Measurements from ENCODE around the gene TMEM163. TPM values are rescaled to one million over a fixed set of nuclear protein-coding genes. Genes with fewer than 3 reads are reported as not detected.

Gene TMEM163
- total RNA-seq, 1 experiment from 2014 or later = 0.12 TPM

DNA sequence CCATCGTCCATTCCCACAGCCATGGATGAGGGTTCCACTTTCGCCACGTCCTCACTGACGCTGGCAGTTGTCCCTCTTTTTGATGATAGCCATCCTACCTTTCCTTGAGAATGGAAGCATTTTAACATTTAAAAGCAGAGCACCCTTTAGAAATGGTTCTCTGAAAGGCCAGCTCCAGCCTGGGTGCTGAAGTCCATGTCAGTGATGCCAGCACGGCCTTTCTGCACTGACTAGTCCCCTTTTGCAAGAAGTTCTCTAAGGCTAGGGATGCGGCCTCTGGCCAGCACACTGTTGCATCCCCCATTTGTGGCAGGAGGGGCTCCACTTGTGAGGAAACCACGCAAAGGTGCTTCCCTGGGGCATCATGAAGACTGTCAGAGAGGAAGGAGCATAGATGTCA is 261.4 kb downstream of the TMEM163 start:
- Histone ChIP-seq H3K9ac (ENCODE audit: low read length) (no peak overlapping the region), H3K27me3 (ENCODE audit: insufficient read depth, low read length) (no peaks in the 10 kb centered on the region), H2AFZ (ENCODE audit: low read depth, low read length, poor library complexity, severe bottlenecking) (no peak overlapping the region), H3K9me2 (ENCODE audit: insufficient read depth) (no peaks in the 10 kb centered on the region), H4K20me1 (ENCODE audit: insufficient read depth) (no peaks in the 10 kb centered on the region), H3K9me3 (ENCODE audit: control insufficient read depth in 1 of 2, insufficient read depth in 1 of 2, low read depth in 1 of 2, low read length in 2 of 2) (no peaks in the 10 kb centered on the region), H3K27ac (ENCODE audit: low read depth, low read length) (no peak overlapping the region), H3K36me3 (ENCODE audit: control insufficient read depth in 1 of 2, insufficient read depth in 2 of 2, low read length in 2 of 2) (no peaks in the 10 kb centered on the region), H3K79me2 (ENCODE audit: insufficient read depth, low read length) (no peaks in the 10 kb centered on the region), H3K4me1 (ENCODE audit: control insufficient read depth in 1 of 2, insufficient read depth in 2 of 2, low read length in 2 of 2) (no peaks in the 10 kb centered on the region), H3K4me3 (replicated peaks in 1 of 2; ENCODE audit: low read depth in 1 of 2, low read length in 2 of 2) (no peak overlapping the region), H3K4me2 (ENCODE audit: low read length) (no peak overlapping the region)
- ATAC-seq (no peak), DNase-seq (ENCODE audit: low read depth, low spot score) (no peak)
- ChIA-PET CTCF (no interaction called here), POLR2A (no interaction called here), RAD21 (ENCODE audit: low non-redundant PET in 1 of 2, low total read pairs in 2 of 2, uncharacterized antibody in 2 of 2, unreplicated experiment in 2 of 2) (no interaction called here)
- BruUV-seq (replicated peaks) = no TSS peak
- TF ChIP-seq, protein P1, sequence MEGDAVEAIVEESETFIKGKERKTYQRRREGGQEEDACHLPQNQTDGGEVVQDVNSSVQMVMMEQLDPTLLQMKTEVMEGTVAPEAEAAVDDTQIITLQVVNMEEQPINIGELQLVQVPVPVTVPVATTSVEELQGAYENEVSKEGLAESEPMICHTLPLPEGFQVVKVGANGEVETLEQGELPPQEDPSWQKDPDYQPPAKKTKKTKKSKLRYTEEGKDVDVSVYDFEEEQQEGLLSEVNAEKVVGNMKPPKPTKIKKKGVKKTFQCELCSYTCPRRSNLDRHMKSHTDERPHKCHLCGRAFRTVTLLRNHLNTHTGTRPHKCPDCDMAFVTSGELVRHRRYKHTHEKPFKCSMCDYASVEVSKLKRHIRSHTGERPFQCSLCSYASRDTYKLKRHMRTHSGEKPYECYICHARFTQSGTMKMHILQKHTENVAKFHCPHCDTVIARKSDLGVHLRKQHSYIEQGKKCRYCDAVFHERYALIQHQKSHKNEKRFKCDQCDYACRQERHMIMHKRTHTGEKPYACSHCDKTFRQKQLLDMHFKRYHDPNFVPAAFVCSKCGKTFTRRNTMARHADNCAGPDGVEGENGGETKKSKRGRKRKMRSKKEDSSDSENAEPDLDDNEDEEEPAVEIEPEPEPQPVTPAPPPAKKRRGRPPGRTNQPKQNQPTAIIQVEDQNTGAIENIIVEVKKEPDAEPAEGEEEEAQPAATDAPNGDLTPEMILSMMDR (IDR thresholded peaks at IDR 0.05 in 2 of 3, conservative IDR thresholded peaks at IDR 0.05 in 1 of 3; ENCODE audit: borderline replicate concordance in 1 of 3, insufficient read depth in 1 of 3, low read depth in 2 of 3, low read length in 2 of 3) = no peak
- no peak for TF ChIP-seq FOSL1 (IDR thresholded peaks at IDR 0.05; ENCODE audit: low read depth)
- TF ChIP-seq SRF (IDR thresholded peaks at IDR 0.05; ENCODE audit: low read depth) = no peak
- TF ChIP-seq, protein P2, sequence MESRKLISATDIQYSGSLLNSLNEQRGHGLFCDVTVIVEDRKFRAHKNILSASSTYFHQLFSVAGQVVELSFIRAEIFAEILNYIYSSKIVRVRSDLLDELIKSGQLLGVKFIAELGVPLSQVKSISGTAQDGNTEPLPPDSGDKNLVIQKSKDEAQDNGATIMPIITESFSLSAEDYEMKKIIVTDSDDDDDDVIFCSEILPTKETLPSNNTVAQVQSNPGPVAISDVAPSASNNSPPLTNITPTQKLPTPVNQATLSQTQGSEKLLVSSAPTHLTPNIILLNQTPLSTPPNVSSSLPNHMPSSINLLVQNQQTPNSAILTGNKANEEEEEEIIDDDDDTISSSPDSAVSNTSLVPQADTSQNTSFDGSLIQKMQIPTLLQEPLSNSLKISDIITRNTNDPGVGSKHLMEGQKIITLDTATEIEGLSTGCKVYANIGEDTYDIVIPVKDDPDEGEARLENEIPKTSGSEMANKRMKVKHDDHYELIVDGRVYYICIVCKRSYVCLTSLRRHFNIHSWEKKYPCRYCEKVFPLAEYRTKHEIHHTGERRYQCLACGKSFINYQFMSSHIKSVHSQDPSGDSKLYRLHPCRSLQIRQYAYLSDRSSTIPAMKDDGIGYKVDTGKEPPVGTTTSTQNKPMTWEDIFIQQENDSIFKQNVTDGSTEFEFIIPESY (IDR thresholded peaks at IDR 0.05; ENCODE audit: extremely low read depth, insufficient replicate concordance, low read length) = no peak
- no peak for TF ChIP-seq EZH2 (IDR thresholded peaks at IDR 0.05)
- no peak for TF ChIP-seq SP1 (IDR thresholded peaks at IDR 0.05; ENCODE audit: low read depth)
- no peak for TF ChIP-seq YY1 (IDR thresholded peaks at IDR 0.05; ENCODE audit: extremely low read depth, insufficient replicate concordance, low read depth, low read length)
- no peak for TF ChIP-seq EZH2phosphoT487 (IDR thresholded peaks at IDR 0.05; ENCODE audit: borderline replicate concordance)
- TF ChIP-seq POLR2AphosphoS5 (IDR thresholded peaks at IDR 0.05; ENCODE audit: low read depth, low read length) = no peak
- TF ChIP-seq RAD21 (IDR thresholded peaks at IDR 0.05; ENCODE audit: low read depth) = no peak
- TF ChIP-seq, protein P3, sequence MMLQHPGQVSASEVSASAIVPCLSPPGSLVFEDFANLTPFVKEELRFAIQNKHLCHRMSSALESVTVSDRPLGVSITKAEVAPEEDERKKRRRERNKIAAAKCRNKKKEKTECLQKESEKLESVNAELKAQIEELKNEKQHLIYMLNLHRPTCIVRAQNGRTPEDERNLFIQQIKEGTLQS (IDR thresholded peaks at IDR 0.05) = no peak
- TF ChIP-seq CEBPB (IDR thresholded peaks at IDR 0.05; ENCODE audit: low read depth) = no peak
- no peak for TF ChIP-seq ZFX (IDR thresholded peaks at IDR 0.05)
- no peak for TF ChIP-seq CBX3 (IDR thresholded peaks at IDR 0.05; ENCODE audit: low read depth)
- TF ChIP-seq ZNF274 (IDR thresholded peaks at IDR 0.05; ENCODE audit: low read depth, low read length) = no peak
- TF ChIP-seq, protein P4, sequence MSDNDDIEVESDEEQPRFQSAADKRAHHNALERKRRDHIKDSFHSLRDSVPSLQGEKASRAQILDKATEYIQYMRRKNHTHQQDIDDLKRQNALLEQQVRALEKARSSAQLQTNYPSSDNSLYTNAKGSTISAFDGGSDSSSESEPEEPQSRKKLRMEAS (IDR thresholded peaks at IDR 0.05) = no peak
- no peak for TF ChIP-seq EGR1 (IDR thresholded peaks at IDR 0.05; ENCODE audit: low read depth)
- no peak for TF ChIP-seq TCF7L2 (IDR thresholded peaks at IDR 0.05; ENCODE audit: borderline replicate concordance, extremely low read depth, insufficient read depth, insufficient read length)
- no peak for TF ChIP-seq ELF1 (IDR thresholded peaks at IDR 0.05; ENCODE audit: borderline replicate concordance, low read depth)
- TF ChIP-seq SIN3A (IDR thresholded peaks at IDR 0.05; ENCODE audit: low read depth) = no peak
- intact Hi-C loops (cut with micrococcal nuclease) = no loop called here

Measured in HCT116 (cell line).